H1 (cell line): ENCODE data around the gene NAMPT. TPM values are rescaled to one million over a fixed set of nuclear protein-coding genes. Genes with fewer than 3 reads are reported as not detected.

Experiments
- ASH2L ChIP-seq: fragments of 200-600, 300-600 bp; sonication (generic); IDR thresholded peaks from one replicate; pipeline ENCODE4 v1.7.1; 2017; ENCODE audit warnings: low read length
- BACH1 ChIP-seq: IDR thresholded peaks from 2 replicates; pipeline ENCODE4 v1.6.1; 2012; ENCODE audit warnings: low read length, improper control_type of control experiment
- CBX8 ChIP-seq: fragments of 300-800, 300-1000 bp; sonication (generic); IDR thresholded peaks from 2 replicates; pipeline ENCODE4 v1.7.1; 2016; ENCODE audit warnings: low read depth, low read length, borderline replicate concordance
- CHD2 ChIP-seq: IDR thresholded peaks from 2 replicates; pipeline ENCODE4 v1.6.1; 2012; ENCODE audit warnings: low read length, improper control_type of control experiment
- EGR1 ChIP-seq: IDR thresholded peaks from 2 replicates; pipeline ENCODE4 v1.6.1; 2011; ENCODE audit warnings: low read depth, low read length, borderline replicate concordance
- GABPA ChIP-seq: IDR thresholded peaks from 2 replicates; pipeline ENCODE4 v1.6.1; 2011; ENCODE audit warnings: mild to moderate bottlenecking, low read length, moderate library complexity, borderline replicate concordance; ENCODE audit not compliant: insufficient read depth
- GTF2F1 ChIP-seq: IDR thresholded peaks from 2 replicates; pipeline ENCODE4 v1.6.1; 2012; ENCODE audit warnings: low read depth, low read length, improper control_type of control experiment, borderline replicate concordance
- NRF1 ChIP-seq: IDR thresholded peaks from 2 replicates; pipeline ENCODE4 v1.6.1; 2011; ENCODE audit warnings: mild to moderate bottlenecking, low read depth, low read length, improper control_type of control experiment
- PHF8 ChIP-seq: fragments of 200-600 bp; sonication (generic); conservative IDR thresholded peaks from 2 replicates; pipeline ENCODE4 v1.7.1; 2012; ENCODE audit warnings: low read depth, mild to moderate bottlenecking, inconsistent platforms, low read length, moderate library complexity
- POLR2A ChIP-seq, 2 experiments: IDR thresholded peaks; 1 replicate in 1 of 2; 2 replicates in 1 of 2; pipeline ENCODE4 v1.6.1; 2011; ENCODE audit warnings: low read depth in 2 of 2, low read length in 2 of 2, mild to moderate bottlenecking in 2 of 2; ENCODE audit errors: control extremely low read depth in 1 of 2
- SAP30 ChIP-seq: fragments of 300-600 bp; sonication (generic); IDR thresholded peaks from 2 replicates; pipeline ENCODE4 v1.7.1; 2012; ENCODE audit warnings: low read length, moderate library complexity, mild to moderate bottlenecking, inconsistent platforms; ENCODE audit not compliant: insufficient read depth, insufficient replicate concordance
- SIN3A ChIP-seq, 2 experiments: IDR thresholded peaks in 1 of 2; conservative IDR thresholded peaks in 1 of 2; 2 replicates each; pipeline ENCODE4 v1.6.1; 2011 to 2012; ENCODE audit warnings: low read length in 2 of 2, improper control_type of control experiment in 1 of 2, low read depth in 1 of 2, mild to moderate bottlenecking in 1 of 2
- SP4 ChIP-seq: IDR thresholded peaks from 2 replicates; pipeline ENCODE4 v1.6.1; 2012; ENCODE audit warnings: low read length, inconsistent platforms
- TAF1 ChIP-seq: IDR thresholded peaks from 2 replicates; pipeline ENCODE4 v1.6.1; 2011; ENCODE audit warnings: mild to moderate bottlenecking, low read depth, low read length
- TCF12 ChIP-seq: IDR thresholded peaks from 2 replicates; pipeline ENCODE4 v1.6.1; 2011; ENCODE audit warnings: low read depth, mild to moderate bottlenecking, low read length
- polyA plus RNA-seq, 7 experiments: library from polyadenylated mRNA; depleted of rRNA in 3 of 7; stranded (reverse) in 5 of 7; unstranded in 2 of 7; fragments of >200 nt in 5 of 7; fragments of 200-250 nt in 2 of 7; gene quantifications; 1 replicate in 5 of 7; 2 replicates in 1 of 7; 4 replicates in 1 of 7; pipeline versions ENCODE4 v1.2.1 to v1.2.3, GENCODE V29; 2011 to 2013; ENCODE audit warnings: missing spikeins in 2 of 7, mixed read lengths in 2 of 7
- total RNA-seq: library from RNA; stranded (reverse); fragmentation: NEBNext Ultra II Directional; extraction: Animal tissue kit (Norgen Biotek cat#: 25700); gene quantifications from 2 replicates; pipeline ENCODE4 v1.2.1, GENCODE V29; 2021
- TF ChIP-seq, protein P1 (sequence below): IDR thresholded peaks from 2 replicates; pipeline ENCODE4 v1.6.1; 2012; ENCODE audit warnings: low read length, inconsistent platforms

Gene NAMPT
- total and polyA plus RNA-seq, 2 of the 8 experiments (the other 6 are each of a cell fraction or from before 2014, with no cell fraction given), result 15.4 to 95.9 TPM

GRCh38 chr7:106285051-106285854, 470 bp upstream of the NAMPT start (continued):
- TF ChIP-seq PHF8 (peak; percentile 64), CHD2 (0 out of 2 replicates have a peak, but pooled peaks have one; percentile 3), CBX8 (no peak), GTF2F1 (0 out of 2 replicates have a peak, but pooled peaks have one; percentile 6), EGR1 (peak; percentile 68; the same call in 1 of the 2 replicates), SP4 (0 out of 2 replicates have a peak, but pooled peaks have one; percentile 68), BACH1 (peak; percentile 57; the same call in 1 of the 2 replicates), ASH2L (peak; percentile 83), SAP30 (no peak), TCF12 (no peak), NRF1 (peak; percentile 75), TAF1 (peak; percentile 78), SIN3A (conservative IDR thresholded peaks at IDR 0.05 in 1 of 2, IDR thresholded peaks at IDR 0.05 in 1 of 2; ENCODE audit: low read depth in 1 of 2, low read length in 2 of 2) (peak in 1 of 2 experiments; percentile 70; a peak in 1 of 4 replicates), POLR2A (IDR thresholded peaks at IDR 0.05; ENCODE audit: control extremely low read depth in 1 of 2, low read depth in 2 of 2, low read length in 2 of 2) (peak; percentile 68 to 94), GABPA (no peak)
- TF ChIP-seq, protein P1, sequence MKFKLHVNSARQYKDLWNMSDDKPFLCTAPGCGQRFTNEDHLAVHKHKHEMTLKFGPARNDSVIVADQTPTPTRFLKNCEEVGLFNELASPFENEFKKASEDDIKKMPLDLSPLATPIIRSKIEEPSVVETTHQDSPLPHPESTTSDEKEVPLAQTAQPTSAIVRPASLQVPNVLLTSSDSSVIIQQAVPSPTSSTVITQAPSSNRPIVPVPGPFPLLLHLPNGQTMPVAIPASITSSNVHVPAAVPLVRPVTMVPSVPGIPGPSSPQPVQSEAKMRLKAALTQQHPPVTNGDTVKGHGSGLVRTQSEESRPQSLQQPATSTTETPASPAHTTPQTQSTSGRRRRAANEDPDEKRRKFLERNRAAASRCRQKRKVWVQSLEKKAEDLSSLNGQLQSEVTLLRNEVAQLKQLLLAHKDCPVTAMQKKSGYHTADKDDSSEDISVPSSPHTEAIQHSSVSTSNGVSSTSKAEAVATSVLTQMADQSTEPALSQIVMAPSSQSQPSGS, result 0 out of 2 replicates have a peak, but pooled peaks have one; percentile 24
- TF ChIP-seq, all 59 proteins: peak for 20
